ENCODE data around the gene BMF. TPM values are rescaled to one million over a fixed set of nuclear protein-coding genes. Genes with fewer than 3 reads are reported as not detected.

BMF gene
- total and polyA plus RNA-seq, 2 donors (not counting 3 experiments of a cell fraction or from before 2014, with no cell fraction given) = 8.6 to 9.8 TPM

GRCh38 chr15:40038275-40038637, 70.4 kb downstream of the BMF start:
- Histone ChIP-seq H3K9me3 (replicated peaks; ENCODE audit: control insufficient read depth, insufficient read depth, low read length) (no peaks in the 10 kb centered on the region), H3K9ac (replicated peaks; ENCODE audit: extremely low read depth, insufficient read depth, low read length) (peak overlapping the region; percentile 76), H3K27me3 (ENCODE audit: control insufficient read depth in 2 of 2, insufficient read depth in 2 of 2, low read length in 2 of 2) (no peaks in the 10 kb centered on the region), H3K4me2 (ENCODE audit: insufficient read depth, low read length) (peak overlapping the region; percentile 85), H3K4me3 (replicated peaks in 1 of 3; ENCODE audit: insufficient read depth in 1 of 3, low read depth in 1 of 3, low read length in 3 of 3) (peak overlapping the region; percentile 60 to 86 (median 71)), H2AFZ (ENCODE audit: low read depth, low read length) (no peak overlapping the region), H4K20me1 (replicated peaks; ENCODE audit: control insufficient read depth, extremely low read depth, insufficient read depth, low read length) (no peaks in the 10 kb centered on the region), H3K36me3 (ENCODE audit: control insufficient read depth in 2 of 2, extremely low read depth in 1 of 2, insufficient read depth in 2 of 2, low read length in 2 of 2) (peaks cover 2 to 21% of the 10 kb centered on the region in 2 experiments), H3K4me1 (ENCODE audit: control insufficient read depth, extremely low read depth, insufficient read depth, low read length) (peaks cover 17% of the 10 kb centered on the region), H3K27ac (ENCODE audit: insufficient read depth, low read depth, low read length) (peak overlapping the region; percentile 78), H3K79me2 (ENCODE audit: control insufficient read depth, insufficient read depth, low read length) (peaks cover 22% of the 10 kb centered on the region), H3K9me1 (replicated peaks; ENCODE audit: control insufficient read depth, extremely low read depth, insufficient read depth, low read length) (no peaks in the 10 kb centered on the region)
- no peak for TF ChIP-seq POLR2A (IDR thresholded peaks at IDR 0.05; ENCODE audit: low read depth, low read length)
- no peak for TF ChIP-seq MAX (IDR thresholded peaks at IDR 0.05; ENCODE audit: insufficient read depth, insufficient read length)
- dilution Hi-C loops (cut with MboI; ENCODE audit: extremely low pct_ligation_motif_present, low sequenced_read_pairs) = no loop called here
- ChIA-PET POLR2A (no interaction called here), CTCF (interaction anchor here (0.6 to 8.3 kb wide), 7 partner anchors 9 to 272 kb away, joined by 3 to 62 read pairs (median 6); no protein-coding TSS in a partner anchor)
- FAIRE-seq (peak; percentile 70), DNase-seq (ENCODE audit: low read depth, low spot score) (peak; percentile 58)
- intact Hi-C loops (cut with micrococcal nuclease) = loop anchor here (2.0 kb wide), 1 partner anchor 251 kb away; no protein-coding TSS in a partner anchor
- BruUV-seq (replicated peaks) = no TSS peak

Other genes starting within 250 kb of the BMF start
- 35.3 and 39.8 TPM in 2 replicates for gene GPR176, start 188.6 kb downstream of the BMF start, total RNA-seq
- gene GPR176, start 188.6 kb downstream of the BMF start, polyA plus RNA-seq = 68.7 and 85.3 TPM in 2 replicates
- gene EIF2AK4, start 174.8 kb downstream of the BMF start, total RNA-seq = 51.6 and 55.0 TPM in 2 replicates
- 30.1 and 33.5 TPM in 2 replicates for gene EIF2AK4, start 174.8 kb downstream of the BMF start, polyA plus RNA-seq
- 220 and 260 TPM in 2 replicates for gene SRP14, start 69.7 kb downstream of the BMF start, total RNA-seq
- 304 and 330 TPM in 2 replicates for gene SRP14, start 69.7 kb downstream of the BMF start, polyA plus RNA-seq
- gene BUB1B, start 52.2 kb upstream of the BMF start, total RNA-seq = 65.6 and 69.8 TPM in 2 replicates
- 10.1 and 12.2 TPM in 2 replicates for gene BUB1B, start 52.2 kb upstream of the BMF start, polyA plus RNA-seq
- gene PAK6, start 130.2 kb upstream of the BMF start, total RNA-seq = not detected in 2 replicates
- not detected in 2 replicates for gene PAK6, start 130.2 kb upstream of the BMF start, polyA plus RNA-seq
- gene ANKRD63, start 174.2 kb upstream of the BMF start, total RNA-seq = not detected in 2 replicates
- gene ANKRD63, start 174.2 kb upstream of the BMF start, polyA plus RNA-seq = not detected in 2 replicates
- 1.5 and 4.3 TPM in 2 replicates for gene PLCB2, start 199.1 kb upstream of the BMF start, total RNA-seq
- gene PLCB2, start 199.1 kb upstream of the BMF start, polyA plus RNA-seq = 1.6 and 1.9 TPM in 2 replicates
- 23.6 and 24.1 TPM in 2 replicates for gene INAFM2, start 214.8 kb upstream of the BMF start, total RNA-seq
- 9.4 and 10.4 TPM in 2 replicates for gene INAFM2, start 214.8 kb upstream of the BMF start, polyA plus RNA-seq
- 46.0 and 47.3 TPM in 2 replicates for gene CCDC9B, start 232.1 kb upstream of the BMF start, total RNA-seq
- 4.8 and 7.6 TPM in 2 replicates for gene CCDC9B, start 232.1 kb upstream of the BMF start, polyA plus RNA-seq
- gene PHGR1, start 242.2 kb upstream of the BMF start, total RNA-seq = not detected in 2 replicates
- not detected in 2 replicates for gene PHGR1, start 242.2 kb upstream of the BMF start, polyA plus RNA-seq
- 0.65 and 1.2 TPM in 2 replicates for gene DISP2, start 249.3 kb upstream of the BMF start, total RNA-seq
- 0.10 and 0.24 TPM in 2 replicates for gene DISP2, start 249.3 kb upstream of the BMF start, polyA plus RNA-seq

All from endothelial cell of umbilical vein (primary cell).